SK-N-SH (cell line): ENCODE data around the gene RAC3. TPM values are rescaled to one million over a fixed set of nuclear protein-coding genes. Genes with fewer than 3 reads are reported as not detected.

Experiments
- CTCF ChIA-PET: fragments of 300-600, 350-600 bp; formaldehyde crosslinking; extraction: SDS; loops from one replicate; lab custom pipeline; 2021; lab: Yijun Ruan, JAX
- POLR2A ChIA-PET: fragments of 350-600 bp; sonication (Branson Sonifier 250); formaldehyde crosslinking; extraction: SDS; loops from one replicate; lab custom pipeline; 2020; ENCODE audit warnings: antibody characterized with exemption, inconsistent platforms; lab: Yijun Ruan, JAX
- DNase-seq: peaks from one replicate; pipeline ENCODE4 v3.0.0; 2012
- H2AFZ ChIP-seq: fragments of 200-600 bp; sonication (generic); 2 replicates; pipeline ENCODE4 v1.8.1; 2016; ENCODE audit warnings: antibody characterized with exemption, mild to moderate bottlenecking, low read depth
- H3F3A ChIP-seq: fragments of 200-600 bp; sonication (generic); replicated peaks from 2 replicates; pipeline ENCODE3; 2016; ENCODE audit warnings: antibody characterized with exemption, mild to moderate bottlenecking; ENCODE audit not compliant: insufficient read depth
- H3K27ac ChIP-seq, 2 experiments: fragments of 200-500 bp in 1 of 2; fragments of 200-600 bp in 1 of 2; sonication (Bioruptor generic) in 1 of 2; sonication (generic), shearing (Covaris generic) in 1 of 2; 2 replicates each; pipeline versions ENCODE4 v1.5.1 to v1.6.1; 2014 to 2016; ENCODE audit warnings: low read depth in 2 of 2, inconsistent platforms in 1 of 2, low read length in 1 of 2, mild to moderate bottlenecking in 1 of 2, mixed read lengths in 1 of 2
- H3K27me3 ChIP-seq: fragments of 200-600 bp; sonication (generic), shearing (Covaris generic); 2 replicates; pipeline ENCODE4 v1.6.1; 2016; ENCODE audit warnings: mixed run types; ENCODE audit not compliant: insufficient read depth
- H3K36me3 ChIP-seq, 2 experiments: fragments of 200-500 bp in 1 of 2; fragments of 200-600 bp in 1 of 2; sonication (Bioruptor generic) in 1 of 2; sonication (generic) in 1 of 2; replicated peaks in 1 of 2; 2 replicates each; pipeline versions ENCODE3 to v1.5.1; 2014 to 2016; ENCODE audit warnings: low read length in 1 of 2, mild to moderate bottlenecking in 1 of 2; ENCODE audit not compliant: insufficient read depth in 2 of 2, control insufficient read depth in 1 of 2
- H3K4me1 ChIP-seq, 2 experiments: fragments of 200-500 bp in 1 of 2; fragments of 200-600 bp in 1 of 2; sonication (Bioruptor generic) in 1 of 2; sonication (generic), shearing (Covaris generic) in 1 of 2; 2 replicates each; pipeline versions ENCODE4 v1.5.1 to v1.6.1; 2014 to 2016; ENCODE audit warnings: low read depth in 1 of 2, low read length in 1 of 2, mixed run types in 1 of 2; ENCODE audit not compliant: insufficient read depth in 2 of 2, control insufficient read depth in 1 of 2
- H3K4me2 ChIP-seq: fragments of 200-600 bp; sonication (generic), shearing (Covaris generic); 2 replicates; pipeline ENCODE4 v1.6.1; 2017; ENCODE audit warnings: mixed run types
- H3K4me3 ChIP-seq, 2 experiments: fragments of 200-500 bp in 1 of 2; fragments of 200-600 bp in 1 of 2; sonication (Bioruptor generic) in 1 of 2; sonication (generic), shearing (Covaris generic) in 1 of 2; 2 replicates each; pipeline versions ENCODE4 v1.5.1 to v1.8.1; 2014 to 2016; ENCODE audit warnings: low read depth in 2 of 2, inconsistent platforms in 1 of 2, low read length in 1 of 2, mild to moderate bottlenecking in 1 of 2, mixed read lengths in 1 of 2, moderate library complexity in 1 of 2
- H3K79me2 ChIP-seq: fragments of 200-600 bp; sonication (generic); 2 replicates; pipeline ENCODE4 v1.8.1; 2017; ENCODE audit warnings: mild to moderate bottlenecking; ENCODE audit not compliant: insufficient read depth
- H3K9ac ChIP-seq: fragments of 200-600 bp; sonication (generic); 2 replicates; pipeline ENCODE4 v1.6.1; 2017; ENCODE audit warnings: mixed run types
- H3K9me2 ChIP-seq: fragments of 200-600 bp; sonication (generic); 2 replicates; pipeline ENCODE4 v1.6.1; 2017; ENCODE audit warnings: mixed run types
- H3K9me3 ChIP-seq: fragments of 200-600 bp; sonication (generic); 2 replicates; pipeline ENCODE4 v1.6.1; 2017; ENCODE audit warnings: mixed run types, mild to moderate bottlenecking, moderate library complexity
- H4K20me1 ChIP-seq: fragments of 200-600 bp; sonication (generic); 2 replicates; pipeline ENCODE4 v1.6.1; 2017; ENCODE audit warnings: mild to moderate bottlenecking, mixed run types; ENCODE audit not compliant: insufficient read depth
- CHD2 ChIP-seq: fragments of 150-350 bp; IDR thresholded peaks from 2 replicates; pipeline ENCODE4 v1.6.1; 2018; ENCODE audit warnings: low read length; ENCODE audit not compliant: partially characterized antibody
- ELF1 ChIP-seq: IDR thresholded peaks from 2 replicates; pipeline ENCODE4 v1.4.0; 2012
- EP300 ChIP-seq, 2 experiments: IDR thresholded peaks; 2 replicates each; pipeline versions ENCODE4 v1.4.0 to v1.6.1; 2012; ENCODE audit warnings: borderline replicate concordance in 1 of 2, low read depth in 1 of 2, low read length in 1 of 2
- EZH2phosphoT487 ChIP-seq: fragments of 200-600 bp; sonication (generic); IDR thresholded peaks from 2 replicates; pipeline ENCODE4 v1.6.1; 2017; ENCODE audit warnings: low read depth, mixed run types, mild to moderate bottlenecking, antibody characterized with exemption, moderate library complexity, borderline replicate concordance
- FOXJ3 ChIP-seq: sonication (generic); formaldehyde crosslinking; IDR thresholded peaks from 2 replicates; pipeline ENCODE4 v1.5.1; 2020; ENCODE audit warnings: mild to moderate bottlenecking, missing genetic modification reagents
- FOXM1 ChIP-seq: IDR thresholded peaks from 2 replicates; pipeline ENCODE4 v1.4.0; 2012; ENCODE audit warnings: low read depth, mild to moderate bottlenecking
- GABPA ChIP-seq: IDR thresholded peaks from 2 replicates; pipeline ENCODE4 v1.4.0; 2012; ENCODE audit warnings: low read depth, mild to moderate bottlenecking
- JUND ChIP-seq: IDR thresholded peaks from 2 replicates; pipeline ENCODE4 v1.4.0; 2012
- MAX ChIP-seq: IDR thresholded peaks from 2 replicates; pipeline ENCODE4 v1.4.0; 2012; ENCODE audit warnings: low read depth
- MEF2A ChIP-seq: IDR thresholded peaks from 2 replicates; pipeline ENCODE4 v1.4.0; 2012; ENCODE audit warnings: low read depth, borderline replicate concordance
- MXI1 ChIP-seq: IDR thresholded peaks from 2 replicates; pipeline ENCODE4 v1.6.1; 2012; ENCODE audit warnings: mild to moderate bottlenecking, low read depth, low read length, improper control_type of control experiment
- NFIC ChIP-seq: IDR thresholded peaks from 2 replicates; pipeline ENCODE4 v1.4.0; 2012; ENCODE audit warnings: borderline replicate concordance
- NRF1 ChIP-seq: IDR thresholded peaks from 2 replicates; pipeline ENCODE4 v1.6.1; 2012; ENCODE audit warnings: low read depth, mild to moderate bottlenecking, low read length
- PBX3 ChIP-seq: IDR thresholded peaks from 2 replicates; pipeline ENCODE4; 2012
- RXRA ChIP-seq: IDR thresholded peaks from 2 replicates; pipeline ENCODE4 v1.4.0; 2012; ENCODE audit warnings: low read depth, mild to moderate bottlenecking, borderline replicate concordance
- SIN3A ChIP-seq: IDR thresholded peaks from 2 replicates; pipeline ENCODE4 v1.6.1; 2012; ENCODE audit warnings: low read depth, mild to moderate bottlenecking, low read length, moderate library complexity, borderline replicate concordance
- SMC3 ChIP-seq: IDR thresholded peaks from 2 replicates; pipeline ENCODE4 v1.6.1; 2012; ENCODE audit warnings: low read depth, low read length, improper control_type of control experiment
- TCF12 ChIP-seq: IDR thresholded peaks from 2 replicates; pipeline ENCODE4 v1.4.0; 2012
- TEAD4 ChIP-seq: IDR thresholded peaks from 2 replicates; pipeline ENCODE4 v1.4.0; 2012; ENCODE audit warnings: mild to moderate bottlenecking, borderline replicate concordance; ENCODE audit not compliant: insufficient read depth
- USF2 ChIP-seq: fragments of 150-350 bp; IDR thresholded peaks from 2 replicates; pipeline ENCODE4 v1.6.1; 2017; ENCODE audit warnings: antibody characterized with exemption, low read length, low read depth, borderline replicate concordance
- WGBS: methylation state at CpG from one replicate; pipeline ENCODE4 v1.1.6; 2017; ENCODE audit warnings: low lambda C conversion rate; 5-methylcytosine and 5-hydroxymethylcytosine counted together
- polyA plus RNA-seq, 3 experiments: library from polyadenylated mRNA; depleted of rRNA; stranded (reverse); fragments of >200 nt; gene quantifications; 2 replicates each; pipeline ENCODE4 v1.2.3, GENCODE V29; 2012

Gene RAC3
- polyA plus RNA-seq, 1 of the 3 experiments (the other 2 are of a cell fraction) = 83.6 TPM

DNA sequence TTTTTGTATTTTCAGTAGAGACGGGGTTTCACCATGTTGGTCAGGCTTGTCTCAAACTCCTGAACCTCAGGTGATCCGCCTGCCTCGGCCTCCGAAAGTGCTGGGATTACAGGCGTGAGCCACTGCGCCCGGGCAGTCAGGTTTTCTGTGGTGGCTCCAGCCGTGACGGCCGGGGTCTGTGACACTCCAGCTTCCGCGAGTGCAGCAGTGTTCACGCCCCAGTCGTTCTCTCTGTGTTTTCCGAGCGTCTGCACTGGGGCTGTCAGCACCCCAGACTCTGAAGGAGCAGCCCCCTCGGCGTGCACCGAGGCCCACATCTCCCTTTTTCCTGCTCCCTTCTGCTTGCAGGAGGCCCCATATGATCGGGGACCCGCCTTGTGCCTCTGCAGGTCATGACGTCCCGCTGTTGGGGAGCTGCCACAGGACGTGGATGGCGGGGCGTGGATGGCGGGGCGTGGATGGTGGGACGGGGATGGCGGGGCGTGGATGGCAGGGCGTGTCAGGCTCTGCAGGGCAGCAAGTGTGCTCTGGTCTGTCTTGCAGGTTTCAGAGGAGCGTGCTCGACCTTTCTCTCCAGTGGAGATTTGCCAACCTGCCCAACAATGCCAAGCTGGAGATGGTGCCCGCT lies 48.4 kb upstream of the RAC3 start:
- CTCF ChIA-PET = interaction anchor here (0.8 to 11.6 kb wide), 3 partner anchors 23 to 48 kb away, joined by 4 to 85 read pairs (median 49); partner anchors contain the start of genes CENPX, LRRC45 and NOTUM
- Histone ChIP-seq H3K79me2 (peaks cover 25% of the 10 kb centered on the region), H3K9me2 (no peaks in the 10 kb centered on the region), H2AFZ (no peak overlapping the region), H3K36me3 (peaks cover 27 to 34% of the 10 kb centered on the region in 2 experiments), H4K20me1 (no peaks in the 10 kb centered on the region), H3K4me1 (peaks cover 6 to 7% of the 10 kb centered on the region in 2 experiments; a peak in 2 of 4 replicates), H3K4me3 (no peak overlapping the region), H3K4me2 (no peak overlapping the region), H3K9ac (no peak overlapping the region), H3F3A (peaks cover 7% of the 10 kb centered on the region), H3K27ac (no peak overlapping the region), H3K9me3 (no peaks in the 10 kb centered on the region), H3K27me3 (no peaks in the 10 kb centered on the region)
- POLR2A ChIA-PET = interaction anchor here (0.6 to 1.0 kb wide), 2 partner anchors 8 to 26 kb away, joined by 3 to 6 read pairs; no protein-coding TSS in a partner anchor
- TF ChIP-seq PBX3 = no peak
- no peak for TF ChIP-seq TEAD4
- no peak for TF ChIP-seq FOXJ3 (CRISPR knock-in tag)
- TF ChIP-seq MAX = no peak
- no peak for TF ChIP-seq NRF1
- TF ChIP-seq EZH2phosphoT487 = no peak
- TF ChIP-seq CHD2 = no peak
- TF ChIP-seq GABPA = no peak
- TF ChIP-seq RXRA = no peak
- WGBS = 97% methylated on average over 35 of the region's 35 CpGs
- no peak for DNase-seq

DNA sequence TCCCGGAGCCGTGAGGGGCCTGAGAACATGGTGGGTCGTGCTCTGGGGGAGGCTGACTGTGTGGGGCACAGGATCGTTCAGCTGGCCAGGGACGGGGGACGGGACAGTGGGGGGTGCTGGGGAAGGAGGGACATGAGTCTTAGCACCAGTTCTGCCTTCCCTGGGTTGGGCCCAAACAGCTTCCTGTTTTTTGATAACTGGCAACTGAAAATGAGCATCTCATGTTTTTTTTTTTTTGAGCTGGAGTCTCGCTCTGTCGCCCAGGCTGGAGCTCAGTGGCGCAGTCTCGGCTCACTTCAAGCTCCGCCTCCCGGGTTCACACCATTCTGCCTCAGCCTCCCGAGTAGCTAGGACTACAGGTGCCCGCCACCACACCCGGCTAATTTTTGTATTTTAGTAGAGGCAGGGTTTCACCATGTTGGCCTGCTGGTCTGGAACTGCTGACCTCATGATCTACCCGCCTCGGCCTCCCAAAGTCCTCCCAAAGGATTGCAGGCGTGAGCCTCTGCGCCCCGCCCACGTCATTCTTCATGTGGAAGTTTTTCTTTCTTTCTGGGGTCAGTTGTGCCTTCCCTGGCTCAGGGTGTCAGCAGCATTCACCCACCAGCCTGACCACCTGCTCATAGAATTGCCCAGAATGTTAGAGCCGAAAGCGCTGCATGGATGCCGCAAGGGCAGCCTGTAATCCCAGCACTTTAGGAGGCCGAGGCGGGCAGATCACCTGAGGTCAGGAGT lies 47.7 kb upstream of the RAC3 start:
- WGBS = 97% methylated on average over 26 of the region's 26 CpGs
- no peak overlapping the region for H3K9ac ChIP-seq
- H3K4me2 ChIP-seq = no peak overlapping the region
- no peak overlapping the region for H3K27ac ChIP-seq
- DNase-seq = no peak
- H3F3A ChIP-seq = peaks cover 7% of the 10 kb centered on the region
- H3K9me3 ChIP-seq = no peaks in the 10 kb centered on the region
- peaks cover 27 to 34% of the 10 kb centered on the region in 2 experiments for H3K36me3 ChIP-seq
- peaks cover under 1 to 2% of the 10 kb centered on the region in 2 experiments; a peak in 1 of 4 replicates for H3K4me1 ChIP-seq
- no peak overlapping the region for H3K4me3 ChIP-seq
- peaks cover 23% of the 10 kb centered on the region for H3K79me2 ChIP-seq
- TF ChIP-seq SMC3 = no peak
- TF ChIP-seq EZH2phosphoT487 = no peak
- TF ChIP-seq MXI1 = no peak
- TF ChIP-seq TCF12 = no peak
- no peak for TF ChIP-seq RXRA
- no peak for TF ChIP-seq USF2
- no peak for TF ChIP-seq SIN3A
- no peak for TF ChIP-seq MEF2A
- TF ChIP-seq NFIC = no peak
- TF ChIP-seq ELF1 = no peak
- TF ChIP-seq FOXM1 = no peak
- TF ChIP-seq EP300 (IDR thresholded peaks at IDR 0.05; ENCODE audit: borderline replicate concordance in 1 of 2, low read depth in 1 of 2, low read length in 1 of 2) = no peak
- no peak for TF ChIP-seq JUND
- TF ChIP-seq CHD2 = no peak
- H3K9me2 ChIP-seq = no peaks in the 10 kb centered on the region
- no peaks in the 10 kb centered on the region; the same call in 1 of the 2 replicates for H4K20me1 ChIP-seq
- POLR2A ChIA-PET = interaction anchor here (1.0 kb wide), 1 partner anchor 8 kb away, joined by 6 read pairs; no protein-coding TSS in a partner anchor
- CTCF ChIA-PET = interaction anchor here (7.2 to 11.6 kb wide), 2 partner anchors 24 to 37 kb away, joined by 49 to 85 read pairs; partner anchors contain the start of genes CENPX, LRRC45 and NOTUM
- no peak overlapping the region for H2AFZ ChIP-seq
- H3K27me3 ChIP-seq = no peaks in the 10 kb centered on the region
